Lower leg skin (tissue), 3 donors: Measurements from ENCODE around the gene SPRR2D.
"Not testable (repeated sequence)": the region's sequence is repeated elsewhere in the genome, so short reads cannot be mapped to it uniquely, and the experiment has no call there.

Source experiments
- CTCF ChIP-seq, 3 donors: fragments of 450-650 bp; IDR thresholded peaks; one replicate each; pipeline ENCODE4 v1.5.1; 2016; ENCODE audit warnings: antibody characterized with exemption in 3 of 3, mild to moderate bottlenecking in 3 of 3, moderate library complexity in 2 of 3
- POLR2A ChIP-seq, 2 donors: fragments of 450-650 bp; IDR thresholded peaks; one replicate each; pipeline ENCODE4 v1.6.1; 2016 to 2017; ENCODE audit warnings: antibody characterized with exemption in 2 of 2, mild to moderate bottlenecking in 1 of 2, moderate library complexity in 1 of 2

DNA sequence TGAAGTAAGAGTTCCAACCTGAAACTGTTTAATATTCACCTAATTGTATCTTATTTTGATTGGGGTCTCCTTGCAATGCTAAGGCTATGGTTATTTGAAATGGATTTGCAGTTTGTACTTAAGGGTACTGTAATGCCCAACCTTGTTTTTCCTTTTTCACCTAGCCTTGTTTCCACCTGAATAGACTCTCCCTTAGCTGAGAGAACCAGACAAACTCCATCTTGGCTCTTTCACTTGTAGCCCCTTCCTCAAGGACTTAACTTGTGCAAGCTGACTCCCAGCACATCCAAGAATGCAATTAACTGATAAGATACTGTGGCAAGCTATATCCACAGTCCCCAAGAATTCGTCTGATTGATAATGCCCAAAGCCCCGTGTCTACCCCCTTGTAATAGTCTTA, 19.1 kb downstream of the SPRR2D start:
- not testable (repeated sequence) for TF ChIP-seq CTCF, POLR2A (IDR thresholded peaks at IDR 0.05)
